Measurements from ENCODE around the gene XIRP2. TPM values are rescaled to one million over a fixed set of nuclear protein-coding genes. Genes with fewer than 3 reads are reported as not detected.
"Not testable (repeated sequence)": the region's sequence is repeated elsewhere in the genome, so short reads cannot be mapped to it uniquely, and the experiment has no call there.

Gene XIRP2
- total RNA-seq, 1 experiment from 2014 or later, result not detected

DNA sequence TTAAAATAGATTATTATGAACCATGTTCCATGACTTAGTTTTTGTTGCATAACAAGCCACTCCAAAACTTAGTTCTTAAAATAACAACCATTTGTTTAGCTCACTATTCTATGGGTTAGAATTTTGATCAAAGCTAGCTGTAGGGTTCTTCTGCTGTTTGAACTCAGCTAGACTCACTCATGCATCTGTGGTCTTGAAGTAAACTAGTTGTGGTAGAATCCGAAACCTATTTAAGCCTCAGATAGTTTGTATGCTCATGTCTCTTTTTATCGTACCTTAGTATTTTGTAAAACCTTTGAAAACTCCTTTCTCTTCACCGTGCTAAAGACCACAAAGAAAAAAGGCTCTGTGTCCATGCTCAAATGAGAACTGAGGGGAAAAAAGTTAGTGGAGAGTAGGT lies 166.6 kb downstream of the XIRP2 start:
- CTCF ChIA-PET, result interaction anchor here (0.6 kb wide), 1 partner anchor 131 kb away, joined by 4 read pairs; no protein-coding TSS in a partner anchor
- Mint-ChIP-seq H3K4me3 (ENCODE audit: unreplicated experiment) (no peak overlapping the region), H3K9me3 (ENCODE audit: unreplicated experiment) (no peaks in the 10 kb centered on the region), H3K4me1 (ENCODE audit: insufficient read depth, unreplicated experiment) (no peaks in the 10 kb centered on the region), H3K36me3 (ENCODE audit: insufficient read depth, unreplicated experiment) (no peaks in the 10 kb centered on the region), H3K27ac (ENCODE audit: low read depth, unreplicated experiment) (no peak overlapping the region), H3K27me3 (ENCODE audit: insufficient read depth, unreplicated experiment) (no peaks in the 10 kb centered on the region)
- BruUV-seq (replicated peaks), result no TSS peak
- POLR2A ChIA-PET, result no interaction called here
- TF ChIP-seq, protein P1, sequence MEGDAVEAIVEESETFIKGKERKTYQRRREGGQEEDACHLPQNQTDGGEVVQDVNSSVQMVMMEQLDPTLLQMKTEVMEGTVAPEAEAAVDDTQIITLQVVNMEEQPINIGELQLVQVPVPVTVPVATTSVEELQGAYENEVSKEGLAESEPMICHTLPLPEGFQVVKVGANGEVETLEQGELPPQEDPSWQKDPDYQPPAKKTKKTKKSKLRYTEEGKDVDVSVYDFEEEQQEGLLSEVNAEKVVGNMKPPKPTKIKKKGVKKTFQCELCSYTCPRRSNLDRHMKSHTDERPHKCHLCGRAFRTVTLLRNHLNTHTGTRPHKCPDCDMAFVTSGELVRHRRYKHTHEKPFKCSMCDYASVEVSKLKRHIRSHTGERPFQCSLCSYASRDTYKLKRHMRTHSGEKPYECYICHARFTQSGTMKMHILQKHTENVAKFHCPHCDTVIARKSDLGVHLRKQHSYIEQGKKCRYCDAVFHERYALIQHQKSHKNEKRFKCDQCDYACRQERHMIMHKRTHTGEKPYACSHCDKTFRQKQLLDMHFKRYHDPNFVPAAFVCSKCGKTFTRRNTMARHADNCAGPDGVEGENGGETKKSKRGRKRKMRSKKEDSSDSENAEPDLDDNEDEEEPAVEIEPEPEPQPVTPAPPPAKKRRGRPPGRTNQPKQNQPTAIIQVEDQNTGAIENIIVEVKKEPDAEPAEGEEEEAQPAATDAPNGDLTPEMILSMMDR (IDR thresholded peaks at IDR 0.05; ENCODE audit: unreplicated experiment), result no peak
- DNase-seq (ENCODE audit: unreplicated experiment), result no peak
- intact Hi-C loops (cut with micrococcal nuclease), result no loop called here

DNA sequence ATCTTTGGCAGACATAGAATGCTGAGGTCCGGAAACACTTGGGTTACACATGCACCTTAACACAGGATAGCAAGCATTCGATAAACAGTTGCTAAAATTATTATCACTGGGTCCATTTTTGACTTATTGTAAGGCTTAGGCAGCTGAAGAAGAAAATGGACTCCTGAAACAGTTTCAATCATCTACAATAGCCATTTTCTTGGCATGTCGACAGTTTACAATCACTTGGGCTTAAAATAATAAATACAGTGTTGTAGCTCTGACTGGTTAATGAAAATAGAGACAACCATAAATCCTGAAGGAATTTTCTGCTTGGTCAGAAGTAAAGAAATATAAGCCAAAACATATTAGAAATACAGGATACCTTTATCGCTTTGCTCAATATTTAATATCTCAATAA lies 169.2 kb downstream of the XIRP2 start:
- Mint-ChIP-seq H3K4me3 (ENCODE audit: unreplicated experiment) (no peak overlapping the region), H3K27me3 (ENCODE audit: insufficient read depth, unreplicated experiment) (no peaks in the 10 kb centered on the region), H3K36me3 (ENCODE audit: insufficient read depth, unreplicated experiment) (no peaks in the 10 kb centered on the region), H3K4me1 (ENCODE audit: insufficient read depth, unreplicated experiment) (no peaks in the 10 kb centered on the region), H3K27ac (ENCODE audit: low read depth, unreplicated experiment) (no peak overlapping the region), H3K9me3 (ENCODE audit: unreplicated experiment) (no peaks in the 10 kb centered on the region)
- no TSS peak for BruUV-seq (replicated peaks)
- TF ChIP-seq, protein P1 (IDR thresholded peaks at IDR 0.05; ENCODE audit: unreplicated experiment), result no peak
- POLR2A ChIA-PET, result no interaction called here
- intact Hi-C loops (cut with micrococcal nuclease), result no loop called here
- CTCF ChIA-PET, result interaction anchor here (0.8 kb wide), 1 partner anchor 540 kb away, joined by 5 read pairs; no protein-coding TSS in a partner anchor
- DNase-seq (ENCODE audit: unreplicated experiment), result no peak

GRCh38 chr2:167059173-167059572 lies 170.9 kb downstream of the XIRP2 start:
- H3K4me1 Mint-ChIP-seq (ENCODE audit: insufficient read depth, unreplicated experiment), result no peaks in the 10 kb centered on the region
- H3K9me3 Mint-ChIP-seq (ENCODE audit: unreplicated experiment), result no peaks in the 10 kb centered on the region
- H3K36me3 Mint-ChIP-seq (ENCODE audit: insufficient read depth, unreplicated experiment), result no peaks in the 10 kb centered on the region
- CTCF ChIA-PET, result interaction anchor here (0.7 kb wide), 1 partner anchor 105 kb away, joined by 3 read pairs; no protein-coding TSS in a partner anchor
- no TSS peak for BruUV-seq (replicated peaks)
- H3K4me3 Mint-ChIP-seq (ENCODE audit: unreplicated experiment), result no peak overlapping the region
- no peak overlapping the region for H3K27ac Mint-ChIP-seq (ENCODE audit: low read depth, unreplicated experiment)
- H3K27me3 Mint-ChIP-seq (ENCODE audit: insufficient read depth, unreplicated experiment), result no peaks in the 10 kb centered on the region
- DNase-seq (ENCODE audit: unreplicated experiment), result no peak
- POLR2A ChIA-PET, result no interaction called here
- intact Hi-C loops (cut with micrococcal nuclease), result no loop called here
- TF ChIP-seq, protein P1 (IDR thresholded peaks at IDR 0.05; ENCODE audit: unreplicated experiment), result no peak

DNA sequence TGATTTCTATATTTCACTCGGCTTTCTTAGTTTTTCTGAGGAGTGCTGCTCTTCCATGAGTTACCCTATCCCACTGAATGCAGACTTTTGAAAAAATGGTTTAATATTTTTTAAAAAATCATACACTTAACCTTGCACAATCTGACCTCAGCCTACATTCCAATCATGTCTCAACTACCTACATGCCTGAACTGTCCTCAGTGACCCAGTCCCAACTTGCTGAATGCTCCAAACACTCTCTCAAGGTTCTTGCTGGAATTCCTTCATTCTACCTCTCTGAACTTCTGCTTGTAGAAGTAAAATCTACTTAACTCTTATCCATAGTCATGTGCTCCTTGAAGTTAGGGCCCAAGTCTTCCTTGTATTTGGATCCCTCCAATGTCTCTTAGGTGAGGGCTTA lies 181.6 kb downstream of the XIRP2 start:
- POLR2A ChIA-PET, result no interaction called here
- Mint-ChIP-seq H3K4me1 (ENCODE audit: insufficient read depth, unreplicated experiment) (peaks cover 10% of the 10 kb centered on the region), H3K27me3 (ENCODE audit: insufficient read depth, unreplicated experiment) (no peaks in the 10 kb centered on the region), H3K4me3 (ENCODE audit: unreplicated experiment) (no peak overlapping the region), H3K36me3 (ENCODE audit: insufficient read depth, unreplicated experiment) (no peaks in the 10 kb centered on the region), H3K9me3 (ENCODE audit: unreplicated experiment) (no peaks in the 10 kb centered on the region), H3K27ac (ENCODE audit: low read depth, unreplicated experiment) (no peak overlapping the region)
- TF ChIP-seq, protein P1 (IDR thresholded peaks at IDR 0.05; ENCODE audit: unreplicated experiment), result no peak
- DNase-seq (ENCODE audit: unreplicated experiment), result no peak
- CTCF ChIA-PET, result interaction anchor here (0.7 to 1.5 kb wide), 2 partner anchors 142 to 342 kb away, joined by 3 to 5 read pairs; no protein-coding TSS in a partner anchor
- intact Hi-C loops (cut with micrococcal nuclease), result no loop called here
- BruUV-seq (replicated peaks), result no TSS peak

DNA sequence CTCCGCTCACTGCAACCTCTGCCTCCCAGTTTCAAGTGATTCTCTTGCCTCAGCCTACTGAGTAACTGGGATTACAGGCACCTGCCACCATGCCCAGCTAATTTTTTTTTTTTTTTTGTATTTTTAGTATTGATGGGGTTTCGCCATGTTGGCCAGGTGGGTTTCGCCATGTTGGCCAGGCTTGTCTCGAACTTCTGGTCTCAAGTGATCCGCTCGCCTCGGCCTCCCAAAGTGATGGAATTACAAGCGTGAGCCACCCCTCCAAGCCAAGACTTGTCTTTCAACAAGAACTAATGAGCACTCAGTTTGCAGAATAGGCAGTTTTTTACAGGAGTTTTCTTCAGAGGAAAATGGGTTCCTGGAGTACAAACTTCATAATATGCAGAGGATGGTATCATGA lies 187.4 kb downstream of the XIRP2 start:
- intact Hi-C loops (cut with micrococcal nuclease); H3K9me3 Mint-ChIP-seq (ENCODE audit: unreplicated experiment); H3K27ac Mint-ChIP-seq (ENCODE audit: low read depth, unreplicated experiment); H3K4me1 Mint-ChIP-seq (ENCODE audit: insufficient read depth, unreplicated experiment); H3K27me3 Mint-ChIP-seq (ENCODE audit: insufficient read depth, unreplicated experiment); H3K36me3 Mint-ChIP-seq (ENCODE audit: insufficient read depth, unreplicated experiment); BruUV-seq (replicated peaks); CTCF ChIA-PET; POLR2A ChIA-PET; H3K4me3 Mint-ChIP-seq (ENCODE audit: unreplicated experiment); DNase-seq (ENCODE audit: unreplicated experiment): not testable (repeated sequence)

DNA sequence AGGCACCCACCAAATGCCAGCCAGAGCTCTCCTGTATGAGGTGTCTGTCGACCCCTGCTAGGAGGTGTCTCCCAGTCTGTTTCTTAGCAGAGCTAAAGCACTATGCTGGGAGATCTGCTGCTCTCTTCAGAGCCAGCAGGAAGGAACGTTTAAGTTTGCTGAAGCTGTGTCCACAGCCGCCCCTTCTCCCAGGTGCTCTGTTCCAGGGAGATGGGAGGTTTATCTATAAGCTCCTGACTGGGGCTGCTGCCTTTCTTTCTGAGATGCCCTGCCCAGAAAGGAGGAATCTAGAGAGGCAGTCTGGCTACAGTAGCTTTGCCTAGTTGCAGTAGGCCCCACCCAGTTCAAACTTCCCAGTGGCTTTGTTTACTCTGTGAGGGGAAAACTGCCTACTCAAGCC lies 210.7 kb downstream of the XIRP2 start:
- H3K9me3 Mint-ChIP-seq (ENCODE audit: unreplicated experiment); H3K27me3 Mint-ChIP-seq (ENCODE audit: insufficient read depth, unreplicated experiment); H3K27ac Mint-ChIP-seq (ENCODE audit: low read depth, unreplicated experiment); H3K36me3 Mint-ChIP-seq (ENCODE audit: insufficient read depth, unreplicated experiment); H3K4me3 Mint-ChIP-seq (ENCODE audit: unreplicated experiment); DNase-seq (ENCODE audit: unreplicated experiment); BruUV-seq (replicated peaks); H3K4me1 Mint-ChIP-seq (ENCODE audit: insufficient read depth, unreplicated experiment); POLR2A ChIA-PET; intact Hi-C loops (cut with micrococcal nuclease): not testable (repeated sequence)
- CTCF ChIA-PET, result interaction anchor here (0.6 kb wide), 1 partner anchor 9 kb away, joined by 3 read pairs; no protein-coding TSS in a partner anchor

Data from MCF 10A (cell line).